CD1c-positive myeloid dendritic cell (primary cell): ENCODE results near the gene BLTP1.
"Not testable (repeated sequence)": the region's sequence is repeated elsewhere in the genome, so short reads cannot be mapped to it uniquely, and the experiment has no call there.

Experiments used
- DNase-seq: peaks from one replicate; pipeline ENCODE4 v3.0.0-alpha.2; 2016; ENCODE audit errors: extremely low spot score

BLTP1 gene, protein sequence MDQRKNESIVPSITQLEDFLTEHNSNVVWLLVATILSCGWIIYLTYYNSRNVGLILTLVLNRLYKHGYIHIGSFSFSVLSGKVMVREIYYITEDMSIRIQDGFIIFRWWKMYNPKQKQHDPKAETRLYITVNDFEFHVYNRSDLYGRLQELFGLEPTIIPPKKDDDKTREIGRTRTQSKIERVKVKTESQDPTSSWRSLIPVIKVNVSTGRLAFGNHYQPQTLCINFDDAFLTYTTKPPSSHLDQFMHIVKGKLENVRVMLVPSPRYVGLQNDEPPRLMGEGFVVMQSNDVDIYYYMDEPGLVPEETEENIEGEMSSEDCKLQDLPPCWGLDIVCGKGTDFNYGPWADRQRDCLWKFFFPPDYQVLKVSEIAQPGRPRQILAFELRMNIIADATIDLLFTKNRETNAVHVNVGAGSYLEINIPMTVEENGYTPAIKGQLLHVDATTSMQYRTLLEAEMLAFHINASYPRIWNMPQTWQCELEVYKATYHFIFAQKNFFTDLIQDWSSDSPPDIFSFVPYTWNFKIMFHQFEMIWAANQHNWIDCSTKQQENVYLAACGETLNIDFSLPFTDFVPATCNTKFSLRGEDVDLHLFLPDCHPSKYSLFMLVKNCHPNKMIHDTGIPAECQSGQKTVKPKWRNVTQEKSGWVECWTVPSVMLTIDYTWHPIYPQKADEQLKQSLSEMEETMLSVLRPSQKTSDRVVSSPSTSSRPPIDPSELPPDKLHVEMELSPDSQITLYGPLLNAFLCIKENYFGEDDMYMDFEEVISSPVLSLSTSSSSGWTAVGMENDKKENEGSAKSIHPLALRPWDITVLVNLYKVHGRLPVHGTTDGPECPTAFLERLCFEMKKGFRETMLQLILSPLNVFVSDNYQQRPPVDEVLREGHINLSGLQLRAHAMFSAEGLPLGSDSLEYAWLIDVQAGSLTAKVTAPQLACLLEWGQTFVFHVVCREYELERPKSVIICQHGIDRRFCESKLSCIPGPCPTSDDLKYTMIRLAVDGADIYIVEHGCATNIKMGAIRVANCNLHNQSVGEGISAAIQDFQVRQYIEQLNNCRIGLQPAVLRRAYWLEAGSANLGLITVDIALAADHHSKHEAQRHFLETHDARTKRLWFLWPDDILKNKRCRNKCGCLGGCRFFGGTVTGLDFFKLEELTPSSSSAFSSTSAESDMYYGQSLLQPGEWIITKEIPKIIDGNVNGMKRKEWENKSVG (N-terminal part only)

GRCh38 chr4:122151982-122152710 is at the start of gene BLTP1:
BLTP1 (plus strand) TSS chr4:122152331; CDS start chr4:122170648, 18,317 bp downstream.
- DNase-seq = peak; percentile 90

DNA sequence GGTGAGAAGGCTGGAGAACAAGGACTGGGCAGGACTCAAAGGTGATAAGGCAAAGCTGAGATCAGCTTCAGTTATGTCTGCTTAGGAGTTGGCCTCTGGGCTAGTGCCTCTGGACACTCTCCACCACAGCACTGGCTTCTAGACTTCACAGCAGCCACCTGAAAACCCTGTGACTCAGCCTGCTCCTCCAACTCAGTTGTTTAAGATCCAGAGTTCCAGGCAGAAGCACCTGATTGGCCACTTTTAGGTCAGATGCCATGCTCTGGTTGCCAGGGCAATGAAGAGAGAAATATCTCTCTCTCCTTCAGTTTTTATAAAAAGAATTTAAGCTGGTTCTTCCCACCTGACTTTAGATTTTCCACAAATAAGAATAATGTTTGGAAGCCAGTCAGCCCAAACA is 47.9 kb upstream of the BLTP1 start:
- no peak for DNase-seq

DNA sequence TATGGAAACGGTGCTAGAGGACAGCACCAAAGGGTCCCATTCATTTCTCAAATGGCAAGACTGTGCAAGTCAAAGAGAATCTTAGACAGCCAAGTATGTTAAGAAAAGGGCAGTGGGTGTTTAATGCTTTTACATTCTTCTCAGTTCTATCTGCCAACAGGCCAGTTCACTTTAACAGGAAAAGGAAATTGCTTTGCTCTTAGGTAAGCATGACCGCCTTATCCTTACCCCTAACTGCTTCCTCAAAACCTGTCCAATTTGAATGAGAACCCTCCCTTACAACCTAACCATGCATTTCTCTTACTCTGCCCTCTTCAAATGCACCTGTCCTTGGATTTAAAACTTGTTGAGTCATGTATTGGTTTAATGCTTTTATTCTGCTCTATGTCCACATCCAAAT is 44.5 kb upstream of the BLTP1 start:
- DNase-seq = no peak

DNA sequence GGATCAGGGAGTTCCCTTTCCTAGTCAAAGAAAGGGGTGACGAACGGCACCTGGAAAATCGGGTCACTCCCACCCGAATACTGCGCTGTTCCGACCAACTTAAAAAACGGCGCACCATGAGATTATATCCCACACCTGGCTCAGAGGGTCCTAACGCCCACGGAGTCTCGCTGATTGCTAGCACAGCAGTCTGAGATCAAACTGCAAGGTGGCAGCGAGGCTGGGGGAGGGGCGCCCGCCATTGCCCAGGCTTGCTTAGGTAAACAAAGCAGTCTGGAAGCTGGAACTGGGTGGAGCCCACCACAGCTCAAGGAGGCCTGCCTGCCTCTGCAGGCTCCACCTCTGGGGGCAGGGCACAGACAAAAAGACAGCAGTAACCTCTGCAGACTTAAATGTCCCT is 41.8 kb upstream of the BLTP1 start:
- not testable (repeated sequence) for DNase-seq

- no peak for DNase-seq
Observed at GRCh38 chr4:122117743-122118142, 34.4 kb upstream of the BLTP1 start.

DNA sequence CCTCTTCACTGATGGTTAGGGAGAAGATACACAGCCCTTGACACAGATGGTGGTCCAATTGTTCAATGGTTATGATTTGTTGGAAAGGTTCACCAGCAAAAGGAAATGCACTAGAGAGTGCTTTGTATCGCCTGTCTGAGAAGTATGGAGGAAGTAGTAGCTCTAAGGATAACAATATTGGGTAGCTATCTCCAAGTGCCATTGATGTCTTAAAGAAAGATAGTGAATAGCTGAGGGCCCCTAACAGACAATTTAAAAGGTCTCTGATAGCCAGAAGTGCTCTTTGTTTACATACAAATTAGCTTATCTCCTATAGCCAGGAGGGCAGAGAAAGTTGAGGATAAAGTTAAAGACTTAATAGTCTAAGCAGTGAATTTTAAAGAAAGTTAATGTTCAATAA is 33.9 kb upstream of the BLTP1 start:
- no peak for DNase-seq

GRCh38 chr4:122119739-122120138 is 32.4 kb upstream of the BLTP1 start:
- no peak for DNase-seq

GRCh38 chr4:122121593-122121992 is 30.5 kb upstream of the BLTP1 start:
- DNase-seq = no peak

- no peak for DNase-seq
Observed at GRCh38 chr4:122122083-122122482, 30.0 kb upstream of the BLTP1 start.

DNA sequence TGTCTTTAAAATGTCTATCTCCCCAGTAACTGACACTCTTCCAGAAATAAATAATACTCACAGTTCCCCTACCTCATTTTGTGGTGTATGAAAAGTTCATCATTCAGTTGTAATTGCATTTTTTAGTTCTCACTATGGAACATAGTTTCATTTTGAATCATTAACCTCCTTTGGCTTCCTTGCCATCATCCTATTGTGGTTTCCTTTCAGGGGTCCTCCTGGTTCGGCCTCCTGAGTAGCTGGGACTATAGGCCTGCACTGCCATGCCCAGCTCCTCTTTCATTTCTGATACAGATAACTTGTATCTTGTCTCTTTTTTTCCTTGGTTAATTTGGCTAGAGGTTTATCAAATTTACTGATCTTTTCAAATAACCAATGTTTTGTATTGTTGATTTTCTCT is 23.1 kb upstream of the BLTP1 start:
- no peak for DNase-seq

DNA sequence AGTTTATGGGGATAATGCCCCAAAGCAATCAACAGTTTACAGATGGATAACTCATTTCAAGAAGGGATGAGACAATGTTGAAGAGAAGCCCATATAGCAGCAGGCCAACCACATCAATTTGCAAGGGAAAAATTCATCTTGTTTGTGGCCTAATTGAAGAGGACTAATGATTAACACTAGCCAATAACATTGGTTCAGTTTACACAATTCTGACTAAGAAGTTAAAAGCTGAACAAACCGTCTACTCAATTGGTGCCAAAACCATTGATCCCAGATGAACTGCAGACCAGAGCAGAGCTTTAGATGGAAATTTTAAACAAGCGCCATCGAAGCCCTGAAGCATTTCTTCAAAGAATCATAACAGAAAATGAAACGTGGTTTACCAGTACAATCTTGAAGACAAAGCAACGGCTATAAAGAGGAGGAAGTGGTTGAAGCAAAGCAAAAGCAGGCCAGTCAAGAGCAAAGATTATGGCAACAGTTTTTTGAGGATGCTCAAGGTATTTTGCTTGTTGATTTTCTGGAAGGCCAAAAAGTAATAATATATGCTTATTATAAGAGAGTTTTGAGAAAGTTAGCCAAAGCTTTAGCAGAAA is 20.5 kb upstream of the BLTP1 start:
- DNase-seq = no peak

GRCh38 chr4:122132891-122133290 is 19.2 kb upstream of the BLTP1 start:
- no peak for DNase-seq

GRCh38 chr4:122139139-122139538 is 13.0 kb upstream of the BLTP1 start:
- DNase-seq = no peak

- no peak for DNase-seq
Observed at GRCh38 chr4:122140834-122141233, 11.3 kb upstream of the BLTP1 start.

DNA sequence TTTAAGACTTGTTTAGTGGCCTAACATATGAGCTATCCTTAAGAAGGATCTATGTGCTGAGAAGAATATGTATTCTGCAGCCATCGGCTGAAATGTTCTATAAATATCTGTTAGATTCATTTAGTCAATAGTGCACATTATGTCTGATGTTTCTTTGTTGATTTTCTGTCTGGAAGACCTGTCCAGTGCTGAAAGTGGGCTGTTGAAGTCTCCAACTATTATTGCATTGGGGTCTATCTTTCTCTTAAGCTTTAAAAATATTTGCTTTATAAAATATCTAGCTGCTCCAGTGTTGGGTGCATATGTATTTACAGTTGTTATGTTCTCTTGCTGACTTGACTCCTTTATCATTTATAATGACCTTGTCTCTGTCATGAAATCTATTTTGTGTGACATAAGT is 9.4 kb upstream of the BLTP1 start:
- no peak for DNase-seq

DNA sequence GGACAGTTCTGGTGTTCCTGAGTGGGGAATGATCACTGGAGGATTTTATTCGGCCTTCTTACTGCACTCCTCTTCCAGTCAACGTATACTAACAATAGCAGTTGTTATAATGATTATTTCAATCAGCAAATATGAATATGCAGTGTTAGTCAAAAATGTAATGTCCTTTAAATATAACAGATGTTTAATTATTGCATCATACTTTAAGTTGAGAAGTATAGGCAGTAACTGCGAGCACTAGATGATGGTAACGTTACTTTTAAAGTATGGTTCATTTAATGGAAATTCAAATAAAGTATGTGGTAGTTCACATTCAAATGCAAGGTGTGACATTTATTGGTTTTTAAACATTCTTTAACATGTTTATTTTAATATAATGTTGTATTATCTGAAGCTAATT is 5.5 kb upstream of the BLTP1 start:
- DNase-seq = no peak

DNA sequence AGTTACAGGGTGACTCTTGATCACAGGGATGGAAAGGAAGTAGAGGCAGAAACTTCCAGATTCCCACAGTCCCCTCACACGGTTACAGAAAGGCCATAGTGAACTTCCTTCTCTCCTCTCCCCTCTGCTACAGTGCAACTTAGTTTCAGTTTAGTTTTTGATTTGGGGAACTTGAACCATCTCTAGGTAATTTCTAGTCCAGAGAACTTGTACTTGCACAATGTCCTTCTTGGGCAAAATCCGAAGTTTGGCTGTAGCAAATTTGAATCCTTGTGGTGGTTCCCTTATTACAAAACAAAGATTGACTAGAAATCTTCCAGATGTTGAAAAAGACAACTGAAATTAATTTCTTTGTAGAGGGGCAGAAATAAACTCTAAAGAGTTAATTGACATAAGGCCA is 1.2 kb upstream of the BLTP1 start:
- DNase-seq = peak; percentile 75

DNA sequence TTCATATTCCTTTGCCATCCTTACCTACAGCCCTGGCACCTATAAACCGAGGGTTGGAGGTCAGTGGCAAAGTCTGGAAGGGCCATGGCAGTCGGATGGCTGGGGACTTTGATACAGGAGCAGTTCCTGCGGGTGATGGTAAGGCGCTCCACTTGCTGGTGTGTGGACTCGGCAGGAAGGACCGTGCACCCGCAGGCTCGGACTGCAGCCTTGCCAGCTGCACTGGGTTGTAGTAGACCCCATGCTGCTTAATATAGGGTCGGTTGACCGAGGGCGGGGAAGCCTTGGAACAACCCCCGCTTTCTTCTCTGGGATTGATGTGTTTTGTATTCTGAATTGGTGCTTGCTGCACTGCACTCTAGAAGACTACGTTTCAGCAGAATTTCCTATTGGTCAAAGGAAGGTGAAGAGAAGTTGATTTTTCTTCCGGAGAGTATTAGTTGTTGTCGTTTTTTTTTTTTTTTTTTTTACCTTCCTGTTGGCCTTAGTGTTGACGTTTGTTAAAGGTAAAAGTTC is 638 bp downstream of the BLTP1 start:
- peak; percentile 26 for DNase-seq

DNA sequence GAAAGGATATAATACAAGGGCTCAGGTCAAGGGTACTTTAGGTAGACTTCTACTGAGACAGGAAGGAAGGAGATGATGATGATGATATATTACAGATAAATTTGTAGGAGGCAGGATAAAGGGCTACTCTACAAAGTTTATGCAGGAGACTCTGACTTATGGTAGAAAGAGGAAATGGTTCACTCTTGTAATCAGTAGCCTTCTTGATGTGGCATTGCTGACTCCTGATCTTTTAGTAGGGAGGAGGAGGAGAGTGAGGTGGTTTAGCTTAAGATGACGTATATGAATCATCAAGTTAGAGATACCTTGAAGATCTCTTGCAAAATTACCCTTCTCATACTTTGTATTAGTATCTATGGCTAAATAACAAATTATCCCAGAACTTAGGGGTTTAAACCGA is 4.7 kb downstream of the BLTP1 start:
- no peak for DNase-seq

- DNase-seq = no peak
Observed at GRCh38 chr4:122163301-122163700, 11.2 kb downstream of the BLTP1 start.

GRCh38 chr4:122163767-122164166 is 11.6 kb downstream of the BLTP1 start:
- DNase-seq = no peak
